Measurements from ENCODE around the gene TBRG1. TPM values are rescaled to one million over a fixed set of nuclear protein-coding genes. Genes with fewer than 3 reads are reported as not detected.
A peak's percentile ranks its signal among the peaks of the same experiment; 100 is the strongest.

Gene TBRG1
- total RNA-seq, 2 donors from 2014 or later, result 30.3 to 57.8 TPM

DNA sequence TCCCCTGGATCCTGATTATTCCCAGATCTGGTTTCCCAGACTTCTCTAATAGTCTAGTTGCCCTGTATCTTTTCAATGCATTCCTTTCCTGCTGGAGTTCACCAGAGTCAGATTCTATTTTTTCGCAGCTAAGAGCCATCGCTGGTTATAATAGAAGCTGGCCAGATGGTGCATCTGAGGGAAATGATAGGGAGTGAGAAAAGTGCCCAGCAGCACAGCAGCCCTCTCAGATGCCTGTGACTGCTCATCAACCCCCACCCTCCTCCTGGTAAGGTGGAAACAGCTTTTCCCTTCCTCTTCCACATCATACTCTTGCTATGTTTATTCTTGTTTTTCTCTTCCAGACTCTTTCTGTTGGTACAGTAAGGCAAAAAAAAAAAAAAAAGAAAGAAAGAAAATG is 40.1 kb upstream of the TBRG1 start:
- no peaks in the 10 kb centered on the region for H3K36me3 ChIP-seq
- no peak overlapping the region for H3K27ac ChIP-seq
- TF ChIP-seq, protein P1, sequence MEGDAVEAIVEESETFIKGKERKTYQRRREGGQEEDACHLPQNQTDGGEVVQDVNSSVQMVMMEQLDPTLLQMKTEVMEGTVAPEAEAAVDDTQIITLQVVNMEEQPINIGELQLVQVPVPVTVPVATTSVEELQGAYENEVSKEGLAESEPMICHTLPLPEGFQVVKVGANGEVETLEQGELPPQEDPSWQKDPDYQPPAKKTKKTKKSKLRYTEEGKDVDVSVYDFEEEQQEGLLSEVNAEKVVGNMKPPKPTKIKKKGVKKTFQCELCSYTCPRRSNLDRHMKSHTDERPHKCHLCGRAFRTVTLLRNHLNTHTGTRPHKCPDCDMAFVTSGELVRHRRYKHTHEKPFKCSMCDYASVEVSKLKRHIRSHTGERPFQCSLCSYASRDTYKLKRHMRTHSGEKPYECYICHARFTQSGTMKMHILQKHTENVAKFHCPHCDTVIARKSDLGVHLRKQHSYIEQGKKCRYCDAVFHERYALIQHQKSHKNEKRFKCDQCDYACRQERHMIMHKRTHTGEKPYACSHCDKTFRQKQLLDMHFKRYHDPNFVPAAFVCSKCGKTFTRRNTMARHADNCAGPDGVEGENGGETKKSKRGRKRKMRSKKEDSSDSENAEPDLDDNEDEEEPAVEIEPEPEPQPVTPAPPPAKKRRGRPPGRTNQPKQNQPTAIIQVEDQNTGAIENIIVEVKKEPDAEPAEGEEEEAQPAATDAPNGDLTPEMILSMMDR (IDR thresholded peaks at IDR 0.05), result no peak
- DNase-seq (ENCODE audit: low spot score) (no peak), ATAC-seq (ENCODE audit: insufficient number of reproducible peaks, low FRiP score, low read depth) (no peak)
- no peaks in the 10 kb centered on the region for H3K9me3 ChIP-seq
- no peaks in the 10 kb centered on the region for H3K27me3 ChIP-seq (replicated peaks; ENCODE audit: insufficient read depth)
- H3K4me3 ChIP-seq, result no peak overlapping the region
- H3K4me1 ChIP-seq (ENCODE audit: control insufficient read depth in 1 of 2, low read depth in 2 of 2), result no peaks in the 10 kb centered on the region

DNA sequence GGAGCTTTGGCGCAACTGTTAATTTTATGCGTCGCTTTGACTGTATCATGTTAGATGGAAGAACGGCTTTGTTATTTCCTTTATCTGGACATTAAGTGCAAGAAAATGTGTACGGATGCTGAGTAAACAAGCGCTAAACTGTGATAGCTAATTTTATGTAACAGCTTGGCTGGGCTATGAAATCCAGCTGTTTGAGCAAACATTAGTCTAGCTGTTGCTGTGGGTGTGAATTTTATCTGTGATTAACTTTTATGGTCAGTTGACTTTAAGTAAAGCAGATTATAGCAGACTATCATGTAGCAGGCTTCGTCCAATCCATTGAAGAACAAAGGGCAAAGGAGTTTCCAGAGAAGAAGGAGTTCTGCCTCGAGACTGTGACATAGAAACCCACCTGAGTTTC is 38.9 kb upstream of the TBRG1 start:
- H3K4me3 ChIP-seq, result no peak overlapping the region
- no peaks in the 10 kb centered on the region for H3K36me3 ChIP-seq
- DNase-seq (ENCODE audit: low spot score) (no peak), ATAC-seq (ENCODE audit: insufficient number of reproducible peaks, low FRiP score, low read depth) (no peak)
- TF ChIP-seq, protein P1 (IDR thresholded peaks at IDR 0.05), result no peak
- H3K27ac ChIP-seq, result no peak overlapping the region
- H3K4me1 ChIP-seq (ENCODE audit: control insufficient read depth in 1 of 2, low read depth in 2 of 2), result no peaks in the 10 kb centered on the region
- no peaks in the 10 kb centered on the region for H3K27me3 ChIP-seq (replicated peaks; ENCODE audit: insufficient read depth)
- H3K9me3 ChIP-seq, result no peaks in the 10 kb centered on the region

DNA sequence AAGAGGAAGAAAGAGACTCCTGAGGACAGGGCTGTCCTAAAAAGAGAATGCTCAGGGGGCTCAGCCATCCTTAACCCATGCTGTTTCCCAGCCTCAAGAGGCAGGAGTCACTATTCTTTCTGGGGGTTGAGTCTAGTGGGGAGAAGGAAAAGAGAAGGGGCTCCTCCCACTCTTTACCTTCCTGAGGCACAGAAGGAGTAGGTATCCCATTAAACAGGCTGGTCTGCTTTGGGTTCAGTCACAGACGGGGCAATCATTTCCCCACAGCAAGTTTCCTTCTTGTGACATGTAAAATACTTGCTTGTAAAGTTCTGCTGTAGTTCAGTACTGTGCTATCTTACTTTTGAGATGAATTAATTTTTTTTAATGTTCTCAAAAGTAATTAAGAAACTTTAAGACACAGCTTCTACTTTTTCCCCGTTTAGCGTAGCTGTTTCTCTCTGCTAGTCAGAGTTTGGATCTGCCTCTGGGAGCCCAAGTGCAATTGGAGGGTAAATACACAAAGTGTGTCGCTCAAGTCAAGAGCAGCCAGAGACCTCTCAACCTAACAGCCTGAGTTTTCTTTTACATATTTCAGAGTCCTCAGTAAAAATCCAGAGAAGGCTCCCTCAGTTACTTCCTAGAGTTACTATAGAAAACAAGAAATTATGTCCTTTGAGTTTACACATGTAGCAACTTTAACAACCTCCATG is 37.8 kb upstream of the TBRG1 start:
- Histone ChIP-seq H3K36me3 (no peaks in the 10 kb centered on the region), H3K27me3 (replicated peaks; ENCODE audit: insufficient read depth) (no peaks in the 10 kb centered on the region), H3K27ac (no peak overlapping the region), H3K4me1 (ENCODE audit: control insufficient read depth in 1 of 2, low read depth in 2 of 2) (no peaks in the 10 kb centered on the region), H3K4me3 (no peak overlapping the region), H3K9me3 (no peaks in the 10 kb centered on the region)
- DNase-seq (ENCODE audit: low spot score), result no peak
- no peak for ATAC-seq (ENCODE audit: insufficient number of reproducible peaks, low FRiP score, low read depth)
- TF ChIP-seq, protein P1 (IDR thresholded peaks at IDR 0.05), result no peak

DNA sequence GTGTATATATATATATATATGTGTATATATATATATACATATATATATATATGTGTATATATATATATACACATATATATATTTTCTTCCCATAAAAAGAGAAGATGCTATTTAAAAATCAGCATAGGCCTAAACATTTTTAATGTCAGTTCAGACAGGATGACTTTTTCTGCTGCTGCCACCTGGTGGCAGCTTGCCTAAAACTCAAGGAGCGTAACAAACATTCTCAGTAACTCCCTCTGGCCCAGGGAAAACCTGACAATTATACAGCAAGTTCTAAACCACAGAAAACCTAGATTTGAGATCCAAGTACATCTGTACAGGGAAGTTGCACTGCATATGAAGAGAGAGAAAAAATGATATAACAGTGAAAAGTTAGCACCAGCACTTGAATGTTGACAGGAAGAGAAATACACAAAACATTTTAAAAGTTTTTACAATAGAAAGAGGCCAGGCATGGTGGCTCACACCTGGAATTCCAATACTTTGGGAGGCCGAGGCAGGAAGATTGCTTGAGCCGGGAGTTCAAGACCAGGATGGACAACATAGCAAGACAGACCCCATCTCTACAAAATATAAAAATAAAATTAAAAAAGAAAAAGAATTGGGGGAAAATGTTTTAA is 36.3 kb upstream of the TBRG1 start:
- DNase-seq (ENCODE audit: low spot score) (no peak), ATAC-seq (ENCODE audit: insufficient number of reproducible peaks, low FRiP score, low read depth) (no peak)
- Histone ChIP-seq H3K36me3 (no peaks in the 10 kb centered on the region), H3K27me3 (replicated peaks; ENCODE audit: insufficient read depth) (no peaks in the 10 kb centered on the region), H3K4me3 (no peak overlapping the region), H3K27ac (no peak overlapping the region), H3K9me3 (no peaks in the 10 kb centered on the region), H3K4me1 (ENCODE audit: control insufficient read depth in 1 of 2, low read depth in 2 of 2) (no peaks in the 10 kb centered on the region)
- TF ChIP-seq, protein P1 (IDR thresholded peaks at IDR 0.05), result peak; percentile 38

DNA sequence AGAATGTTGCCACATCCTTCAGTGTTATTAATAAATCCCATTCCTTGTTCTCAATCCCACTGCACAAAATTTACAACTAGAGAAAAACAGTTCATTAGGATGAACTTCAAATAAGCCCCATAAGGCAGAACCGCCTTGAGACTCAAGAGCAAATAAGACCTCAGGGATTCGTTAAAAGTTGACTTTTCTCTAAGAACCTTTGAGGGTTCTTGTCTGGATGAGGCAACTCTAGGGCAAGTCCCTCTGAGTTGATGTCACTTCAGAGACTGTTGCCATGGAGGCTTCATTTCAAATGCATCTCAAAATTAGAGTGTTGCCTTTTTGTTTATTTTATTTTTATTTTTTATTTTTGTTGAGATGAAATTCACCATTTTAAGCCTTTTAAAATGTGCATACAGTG is 31.2 kb upstream of the TBRG1 start:
- DNase-seq (ENCODE audit: low spot score) (no peak), ATAC-seq (ENCODE audit: insufficient number of reproducible peaks, low FRiP score, low read depth) (no peak)
- TF ChIP-seq, protein P1 (IDR thresholded peaks at IDR 0.05), result no peak
- no peak overlapping the region for H3K27ac ChIP-seq
- H3K27me3 ChIP-seq (replicated peaks; ENCODE audit: insufficient read depth), result no peaks in the 10 kb centered on the region
- no peaks in the 10 kb centered on the region for H3K4me1 ChIP-seq (ENCODE audit: control insufficient read depth in 1 of 2, low read depth in 2 of 2)
- no peaks in the 10 kb centered on the region for H3K36me3 ChIP-seq
- no peak overlapping the region for H3K4me3 ChIP-seq
- H3K9me3 ChIP-seq, result no peaks in the 10 kb centered on the region

Data from thoracic aorta (tissue), 2 donors.